Measurements from ENCODE around the gene RASEF.

RASEF gene

DNA sequence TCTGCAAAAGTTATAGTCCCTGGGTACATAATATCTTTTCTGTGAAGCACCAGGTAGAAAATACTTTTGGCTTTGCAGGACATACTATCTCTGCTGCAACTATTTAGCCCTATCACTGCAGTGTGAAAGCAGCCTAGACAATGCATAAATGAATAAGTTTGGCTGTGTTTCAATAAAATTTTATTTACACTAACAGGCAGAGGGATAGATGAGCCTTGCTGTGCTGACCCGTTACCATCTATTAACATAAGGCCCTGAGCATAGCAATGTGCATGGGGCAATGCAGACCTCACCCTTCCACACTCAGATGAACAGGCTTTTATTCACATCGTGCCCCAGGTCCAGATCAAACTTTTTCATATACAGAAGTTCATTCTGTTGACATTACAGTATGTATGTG lies 27.8 kb downstream of the RASEF start:
- DNase-seq = no peak
- no peaks in the 10 kb centered on the region for H3K36me3 ChIP-seq (ENCODE audit: control insufficient read depth, insufficient read depth, low read length)
- H3K9me3 ChIP-seq (ENCODE audit: control insufficient read depth, low read length) = no peaks in the 10 kb centered on the region

DNA sequence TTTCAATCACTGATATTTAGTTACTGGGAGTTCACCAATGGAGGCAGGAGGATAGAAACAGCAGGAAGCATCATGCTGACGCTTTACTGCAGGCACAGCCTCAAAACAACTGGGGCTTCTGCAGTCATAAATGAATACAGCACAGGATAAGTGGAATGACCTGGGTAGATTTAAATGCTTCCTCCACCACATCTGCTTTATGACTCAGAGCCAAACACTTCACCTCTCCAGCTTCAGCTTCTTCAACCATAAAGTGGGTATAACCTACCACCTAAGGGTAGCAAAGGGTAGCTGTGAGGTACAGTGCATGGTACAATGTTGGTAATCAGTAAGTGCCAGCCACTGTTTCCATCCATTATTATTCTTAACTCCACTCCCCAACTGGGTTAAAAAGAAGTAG lies 28.4 kb downstream of the RASEF start:
- Histone ChIP-seq H3K4me3 (ENCODE audit: insufficient read depth, low read depth, low read length, poor library complexity, severe bottlenecking) (no peak overlapping the region), H3K27ac (ENCODE audit: insufficient read depth, low read length, poor library complexity, severe bottlenecking) (no peak overlapping the region), H3K27me3 (replicated peaks; ENCODE audit: control insufficient read depth, insufficient read depth, low read length, poor library complexity, severe bottlenecking) (no peaks in the 10 kb centered on the region), H3K36me3 (ENCODE audit: control insufficient read depth, insufficient read depth, low read length) (no peaks in the 10 kb centered on the region), H3K9me3 (ENCODE audit: control insufficient read depth, low read length) (no peaks in the 10 kb centered on the region), H3K4me1 (ENCODE audit: control insufficient read depth, insufficient read depth, low read length, poor library complexity, severe bottlenecking) (no peaks in the 10 kb centered on the region)
- no peak for DNase-seq

More for the DNA sequence above, 27.8 kb downstream of the RASEF start:
- Histone ChIP-seq H3K4me1 (ENCODE audit: control insufficient read depth, insufficient read depth, low read length, poor library complexity, severe bottlenecking) (no peaks in the 10 kb centered on the region), H3K27me3 (replicated peaks; ENCODE audit: control insufficient read depth, insufficient read depth, low read length, poor library complexity, severe bottlenecking) (no peaks in the 10 kb centered on the region), H3K4me3 (ENCODE audit: insufficient read depth, low read depth, low read length, poor library complexity, severe bottlenecking) (no peak overlapping the region), H3K27ac (ENCODE audit: insufficient read depth, low read length, poor library complexity, severe bottlenecking) (no peak overlapping the region)

DNA sequence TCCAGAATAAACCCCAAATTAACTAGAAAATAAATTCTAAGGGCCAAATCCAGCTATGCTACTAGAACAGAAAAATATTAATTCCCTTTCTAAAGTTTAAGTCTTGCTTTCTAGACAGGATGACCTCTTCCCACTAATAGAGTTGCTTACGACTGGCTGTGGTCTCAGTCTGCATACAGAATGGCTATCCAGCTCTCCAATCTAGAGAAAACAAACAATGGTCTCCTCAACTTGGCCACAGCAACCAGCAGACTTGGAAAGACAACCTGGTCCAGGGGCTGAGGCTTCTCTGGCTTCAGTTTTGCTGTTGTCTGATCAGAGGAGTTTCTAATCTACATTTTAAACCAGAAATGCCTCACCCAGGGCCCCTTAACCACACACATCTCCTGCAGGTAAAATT lies 28.9 kb downstream of the RASEF start:
- DNase-seq = no peak

DNA sequence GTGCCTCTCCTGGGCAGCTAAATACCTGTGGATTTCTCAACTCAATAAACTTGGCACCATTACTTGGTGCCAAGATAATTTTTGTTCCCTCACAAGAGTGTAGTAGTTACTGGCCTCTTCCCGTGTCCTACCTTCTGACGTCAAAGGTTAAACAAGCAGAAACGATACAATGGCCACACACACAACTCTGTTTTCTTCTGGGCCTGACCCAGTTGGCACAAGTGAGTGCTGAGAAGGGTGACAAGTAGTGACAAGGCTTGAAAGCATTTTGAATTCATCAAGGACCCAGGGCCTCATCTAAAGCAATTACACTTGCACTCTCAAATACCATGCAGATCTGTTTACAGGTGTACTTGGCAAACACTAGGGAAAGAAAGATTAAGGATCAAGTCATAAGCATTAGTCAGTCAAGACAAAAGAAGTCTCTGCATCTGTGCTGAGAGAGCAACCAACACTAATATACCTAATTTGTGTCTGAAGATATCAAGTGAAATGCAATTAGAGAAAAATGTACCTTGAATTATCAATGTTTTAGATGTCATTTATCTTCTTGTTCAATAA lies 30.8 kb downstream of the RASEF start:
- Histone ChIP-seq H3K36me3 (ENCODE audit: control insufficient read depth, insufficient read depth, low read length) (no peaks in the 10 kb centered on the region), H3K27ac (ENCODE audit: insufficient read depth, low read length, poor library complexity, severe bottlenecking) (no peak overlapping the region), H3K27me3 (replicated peaks; ENCODE audit: control insufficient read depth, insufficient read depth, low read length, poor library complexity, severe bottlenecking) (no peaks in the 10 kb centered on the region), H3K4me3 (ENCODE audit: insufficient read depth, low read depth, low read length, poor library complexity, severe bottlenecking) (no peak overlapping the region), H3K4me1 (ENCODE audit: control insufficient read depth, insufficient read depth, low read length, poor library complexity, severe bottlenecking) (no peaks in the 10 kb centered on the region), H3K9me3 (ENCODE audit: control insufficient read depth, low read length) (no peaks in the 10 kb centered on the region)
- DNase-seq = no peak

More for the DNA sequence above, 28.9 kb downstream of the RASEF start:
- no peaks in the 10 kb centered on the region for H3K4me1 ChIP-seq (ENCODE audit: control insufficient read depth, insufficient read depth, low read length, poor library complexity, severe bottlenecking)
- no peaks in the 10 kb centered on the region for H3K36me3 ChIP-seq (ENCODE audit: control insufficient read depth, insufficient read depth, low read length)
- no peak overlapping the region for H3K4me3 ChIP-seq (ENCODE audit: insufficient read depth, low read depth, low read length, poor library complexity, severe bottlenecking)
- no peaks in the 10 kb centered on the region for H3K27me3 ChIP-seq (replicated peaks; ENCODE audit: control insufficient read depth, insufficient read depth, low read length, poor library complexity, severe bottlenecking)
- H3K9me3 ChIP-seq (ENCODE audit: control insufficient read depth, low read length) = no peaks in the 10 kb centered on the region
- H3K27ac ChIP-seq (ENCODE audit: insufficient read depth, low read length, poor library complexity, severe bottlenecking) = no peak overlapping the region

DNA sequence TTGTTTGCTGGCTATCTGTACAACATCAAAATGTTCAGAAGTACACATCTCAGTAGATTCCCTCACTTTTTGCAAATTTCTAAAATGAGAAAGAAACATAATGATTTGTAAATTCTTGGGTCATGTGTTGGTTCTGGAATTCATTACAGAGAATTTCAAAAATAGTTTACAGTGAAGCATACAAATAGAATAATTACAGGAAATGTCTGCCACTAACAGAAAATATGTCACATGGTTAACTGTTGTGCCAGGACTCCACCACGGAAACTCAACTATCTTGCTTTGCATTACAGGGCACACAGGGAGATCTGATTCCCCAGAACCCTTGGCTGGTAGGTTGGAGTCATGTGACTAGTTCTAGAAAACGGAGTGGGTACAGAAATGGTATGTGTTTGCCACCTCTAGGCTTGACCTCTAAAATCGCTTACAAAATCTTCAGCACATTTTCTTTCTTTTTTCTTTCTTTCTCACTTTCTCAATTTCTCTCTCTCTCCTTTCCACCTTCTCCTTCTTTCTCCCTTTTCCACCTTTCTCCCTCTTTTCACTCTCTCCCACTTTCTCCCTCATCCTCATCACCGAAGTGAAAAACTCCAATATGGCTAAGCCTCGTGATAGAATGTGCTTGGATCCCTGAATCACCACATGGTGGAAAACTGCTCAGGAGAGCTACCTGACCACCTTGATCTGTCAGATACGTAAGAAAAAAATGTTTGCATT lies 32.4 kb downstream of the RASEF start:
- Histone ChIP-seq H3K9me3 (ENCODE audit: control insufficient read depth, low read length) (no peaks in the 10 kb centered on the region), H3K27ac (ENCODE audit: insufficient read depth, low read length, poor library complexity, severe bottlenecking) (no peak overlapping the region), H3K4me3 (ENCODE audit: insufficient read depth, low read depth, low read length, poor library complexity, severe bottlenecking) (no peak overlapping the region), H3K4me1 (ENCODE audit: control insufficient read depth, insufficient read depth, low read length, poor library complexity, severe bottlenecking) (no peaks in the 10 kb centered on the region), H3K27me3 (replicated peaks; ENCODE audit: control insufficient read depth, insufficient read depth, low read length, poor library complexity, severe bottlenecking) (no peaks in the 10 kb centered on the region), H3K36me3 (ENCODE audit: control insufficient read depth, insufficient read depth, low read length) (no peaks in the 10 kb centered on the region)
- DNase-seq = no peak

DNA sequence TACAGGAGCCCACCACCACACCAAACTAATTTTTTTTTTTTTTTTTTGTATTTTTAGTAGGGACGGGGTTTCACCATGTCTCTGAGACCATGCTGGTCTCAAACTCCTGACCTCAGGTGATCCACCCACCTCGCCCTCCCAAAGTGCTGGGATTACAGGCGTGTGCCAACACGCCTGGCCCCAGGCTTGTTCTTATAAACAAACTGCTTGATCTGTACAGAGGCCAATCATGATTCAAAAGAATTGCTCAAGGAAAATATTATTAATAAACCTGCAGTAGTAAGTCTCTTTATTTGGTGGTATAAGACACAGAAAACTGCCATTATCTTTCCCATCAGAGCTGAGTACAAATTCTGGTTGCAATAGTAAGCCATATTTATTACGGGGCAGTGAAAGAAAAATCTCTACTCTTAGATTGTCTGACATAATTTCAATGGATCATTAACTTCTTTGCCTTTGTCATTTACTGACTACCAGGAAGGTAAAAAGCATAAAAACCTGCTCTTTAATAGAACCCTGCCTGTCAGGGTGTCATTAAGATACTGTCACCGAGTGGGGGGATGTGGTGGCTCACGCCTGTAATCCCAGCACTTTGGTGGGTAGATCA lies 33.3 kb downstream of the RASEF start:
- Histone ChIP-seq H3K36me3 (ENCODE audit: control insufficient read depth, insufficient read depth, low read length) (no peaks in the 10 kb centered on the region), H3K4me3 (ENCODE audit: insufficient read depth, low read depth, low read length, poor library complexity, severe bottlenecking) (no peak overlapping the region), H3K27me3 (replicated peaks; ENCODE audit: control insufficient read depth, insufficient read depth, low read length, poor library complexity, severe bottlenecking) (no peaks in the 10 kb centered on the region), H3K27ac (ENCODE audit: insufficient read depth, low read length, poor library complexity, severe bottlenecking) (no peak overlapping the region), H3K9me3 (ENCODE audit: control insufficient read depth, low read length) (no peaks in the 10 kb centered on the region), H3K4me1 (ENCODE audit: control insufficient read depth, insufficient read depth, low read length, poor library complexity, severe bottlenecking) (no peaks in the 10 kb centered on the region)
- no peak for DNase-seq

DNA sequence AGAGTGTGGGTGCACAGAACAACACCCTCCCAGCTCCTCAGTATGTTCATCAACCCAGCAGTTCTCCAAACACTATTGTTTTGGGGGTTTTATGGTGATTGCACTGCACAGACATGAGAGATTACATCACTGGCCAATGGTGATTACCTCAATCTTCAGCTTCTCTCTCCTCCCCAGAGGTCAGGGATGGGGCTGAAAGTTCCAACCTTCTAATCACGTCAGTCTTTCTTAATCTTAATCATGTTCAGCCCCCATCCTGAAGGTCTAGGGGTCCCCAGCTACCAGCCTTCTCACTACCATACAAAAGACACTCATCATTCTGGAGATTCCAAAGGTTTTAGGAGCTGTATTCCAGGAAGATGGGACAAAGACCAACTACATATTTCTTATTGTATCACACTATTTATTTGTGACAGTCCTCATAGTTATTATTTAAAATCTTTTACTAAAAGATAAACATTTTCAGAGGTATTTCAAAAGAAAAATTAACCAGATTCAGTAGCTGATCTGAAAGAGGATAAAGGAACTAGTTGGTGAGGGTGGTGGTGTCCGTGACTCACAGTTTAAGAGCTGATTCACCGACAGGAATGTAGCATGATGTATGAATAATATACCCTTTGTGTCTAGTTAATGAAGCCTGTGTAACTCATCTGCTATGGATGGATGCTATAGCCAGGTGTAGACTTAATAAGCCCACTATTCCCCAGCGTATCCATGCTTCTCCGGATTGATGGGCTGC lies 35.6 kb downstream of the RASEF start:
- H3K4me1 ChIP-seq (ENCODE audit: control insufficient read depth, insufficient read depth, low read length, poor library complexity, severe bottlenecking) = no peaks in the 10 kb centered on the region
- H3K36me3 ChIP-seq (ENCODE audit: control insufficient read depth, insufficient read depth, low read length) = no peaks in the 10 kb centered on the region
- no peak overlapping the region for H3K27ac ChIP-seq (ENCODE audit: insufficient read depth, low read length, poor library complexity, severe bottlenecking)
- no peaks in the 10 kb centered on the region for H3K9me3 ChIP-seq (ENCODE audit: control insufficient read depth, low read length)
- H3K4me3 ChIP-seq (ENCODE audit: insufficient read depth, low read depth, low read length, poor library complexity, severe bottlenecking) = no peak overlapping the region
- H3K27me3 ChIP-seq (replicated peaks; ENCODE audit: control insufficient read depth, insufficient read depth, low read length, poor library complexity, severe bottlenecking) = no peaks in the 10 kb centered on the region
- no peak for DNase-seq

DNA sequence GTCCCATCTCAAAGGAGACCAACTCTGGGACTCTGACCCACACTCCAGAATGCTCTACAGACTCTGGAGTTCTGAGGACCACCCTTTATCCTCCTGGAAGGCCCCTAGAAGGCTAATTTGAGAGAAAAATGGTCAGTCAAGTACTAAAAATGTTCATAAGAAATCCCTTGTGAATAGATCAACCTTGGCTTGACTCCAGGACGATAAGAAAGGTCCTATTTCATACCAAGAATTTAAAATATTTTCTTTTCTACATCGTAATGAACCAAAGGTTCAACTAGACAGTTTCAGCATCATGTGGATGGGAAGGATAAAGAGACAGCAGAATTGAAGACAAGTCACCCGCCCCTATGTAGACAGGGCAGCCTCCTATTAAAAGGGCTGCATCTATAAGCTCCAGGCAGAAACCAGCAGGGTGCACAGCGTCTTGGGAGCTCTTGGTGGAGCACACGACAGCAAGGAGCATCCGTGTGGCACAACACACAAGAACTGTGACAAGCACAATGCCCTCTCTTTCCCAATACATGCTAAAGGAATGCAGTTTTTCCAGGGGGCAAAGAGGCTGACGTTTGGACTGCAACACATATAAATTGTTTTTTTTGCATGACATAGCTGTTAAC lies 38.3 kb downstream of the RASEF start:
- Histone ChIP-seq H3K27ac (ENCODE audit: insufficient read depth, low read length, poor library complexity, severe bottlenecking) (no peak overlapping the region), H3K4me1 (ENCODE audit: control insufficient read depth, insufficient read depth, low read length, poor library complexity, severe bottlenecking) (no peaks in the 10 kb centered on the region), H3K4me3 (ENCODE audit: insufficient read depth, low read depth, low read length, poor library complexity, severe bottlenecking) (no peak overlapping the region), H3K9me3 (ENCODE audit: control insufficient read depth, low read length) (no peaks in the 10 kb centered on the region), H3K36me3 (ENCODE audit: control insufficient read depth, insufficient read depth, low read length) (no peaks in the 10 kb centered on the region), H3K27me3 (replicated peaks; ENCODE audit: control insufficient read depth, insufficient read depth, low read length, poor library complexity, severe bottlenecking) (no peaks in the 10 kb centered on the region)
- no peak for DNase-seq

DNA sequence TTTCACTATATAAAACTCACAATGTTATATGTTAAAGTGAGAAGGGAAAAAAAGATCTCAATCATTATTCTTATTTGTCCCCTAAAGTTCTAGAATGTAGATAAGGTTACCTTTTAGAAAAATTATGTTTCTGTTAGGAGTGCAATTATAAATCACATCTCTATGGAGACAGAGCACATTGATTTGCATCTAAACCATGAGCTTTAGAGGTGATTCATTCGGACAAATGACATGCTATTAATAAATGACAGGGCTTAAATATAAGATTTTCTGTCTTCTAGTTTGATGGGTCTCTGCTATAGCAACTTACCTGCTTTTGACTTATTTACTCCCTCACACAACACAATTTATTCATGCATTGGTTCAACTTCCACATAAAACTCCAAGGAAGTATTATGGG lies 39.8 kb downstream of the RASEF start:
- Histone ChIP-seq H3K27me3 (replicated peaks; ENCODE audit: control insufficient read depth, insufficient read depth, low read length, poor library complexity, severe bottlenecking) (no peaks in the 10 kb centered on the region), H3K9me3 (ENCODE audit: control insufficient read depth, low read length) (no peaks in the 10 kb centered on the region), H3K4me3 (ENCODE audit: insufficient read depth, low read depth, low read length, poor library complexity, severe bottlenecking) (no peak overlapping the region), H3K27ac (ENCODE audit: insufficient read depth, low read length, poor library complexity, severe bottlenecking) (no peak overlapping the region), H3K4me1 (ENCODE audit: control insufficient read depth, insufficient read depth, low read length, poor library complexity, severe bottlenecking) (no peaks in the 10 kb centered on the region), H3K36me3 (ENCODE audit: control insufficient read depth, insufficient read depth, low read length) (no peaks in the 10 kb centered on the region)
- DNase-seq = no peak

Measured in effector memory CD4-positive, alpha-beta T cell (primary cell).